Lower leg skin (tissue), 4 donors: Measurements from ENCODE around the gene KCNJ8. TPM values are rescaled to one million over a fixed set of nuclear protein-coding genes. Genes with fewer than 3 reads are reported as not detected.

Experiments used
- DNase-seq, 2 donors: peaks; one replicate each; pipeline ENCODE4 v3.0.0-alpha.2; 2019; ENCODE audit warnings: low spot score in 2 of 2
- H3K4me3 ChIP-seq: fragments of 200-600 bp; sonication (generic); 2 replicates; pipeline ENCODE4 v1.5.1; 2017; ENCODE audit warnings: mild to moderate bottlenecking, low read depth; ENCODE audit not compliant: poor library complexity, severe bottlenecking
- POLR2A ChIP-seq, 2 donors: fragments of 450-650 bp; IDR thresholded peaks; one replicate each; pipeline ENCODE4 v1.6.1; 2016 to 2017; ENCODE audit warnings: antibody characterized with exemption in 2 of 2, mild to moderate bottlenecking in 1 of 2, moderate library complexity in 1 of 2
- WGBS, 2 donors: methylation state at CpG; one replicate each; pipeline ENCODE4 v1.1.5; 2018; 5-methylcytosine and 5-hydroxymethylcytosine counted together
- intact Hi-C: fragments of 100-400 bp; cut with DNase I; formaldehyde crosslinking; loops from one replicate; pipeline ENCODE4 v1.15.0; 2023; ENCODE audit warnings: low total_unique reads
- total RNA-seq, 4 donors: library from RNA; depleted of rRNA; stranded (reverse); fragments of >200 nt; gene quantifications; one replicate each; pipeline ENCODE4 v1.1.0, GENCODE V29; 2016
- TF ChIP-seq, protein P1 (sequence below), 3 donors: fragments of 450-650 bp; IDR thresholded peaks; one replicate each; pipeline ENCODE4 v1.5.1; 2016; ENCODE audit warnings: antibody characterized with exemption in 3 of 3, mild to moderate bottlenecking in 3 of 3, moderate library complexity in 2 of 3

Gene KCNJ8
- total RNA-seq, 4 donors from 2014 or later: 2.2 to 9.1 (median 2.7) TPM

DNA sequence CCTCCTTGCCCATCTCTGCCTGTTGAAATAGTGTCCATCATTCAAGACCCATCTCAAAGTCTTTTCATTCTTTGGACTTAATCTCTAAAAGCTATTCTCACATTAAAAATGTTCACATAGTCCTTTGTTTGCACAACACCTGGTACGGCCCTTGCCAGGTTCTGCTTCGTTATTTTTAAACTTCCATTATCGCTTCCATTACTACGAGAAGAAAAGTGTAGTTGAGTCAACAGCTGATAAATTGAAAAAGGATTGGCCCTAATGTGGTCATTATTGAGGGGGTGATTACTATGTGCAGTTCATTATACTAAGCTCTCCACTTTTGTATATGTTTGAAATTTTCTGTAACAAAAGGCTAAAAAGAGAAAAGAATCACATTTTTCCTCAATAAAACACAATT lies 17.8 kb downstream of the KCNJ8 start:
- no peak for DNase-seq
- 92 to 94% methylated on average over 4 of the region's 4 CpGs for WGBS, 2 donors
- H3K4me3 ChIP-seq: no peak overlapping the region
- TF ChIP-seq, protein P1, sequence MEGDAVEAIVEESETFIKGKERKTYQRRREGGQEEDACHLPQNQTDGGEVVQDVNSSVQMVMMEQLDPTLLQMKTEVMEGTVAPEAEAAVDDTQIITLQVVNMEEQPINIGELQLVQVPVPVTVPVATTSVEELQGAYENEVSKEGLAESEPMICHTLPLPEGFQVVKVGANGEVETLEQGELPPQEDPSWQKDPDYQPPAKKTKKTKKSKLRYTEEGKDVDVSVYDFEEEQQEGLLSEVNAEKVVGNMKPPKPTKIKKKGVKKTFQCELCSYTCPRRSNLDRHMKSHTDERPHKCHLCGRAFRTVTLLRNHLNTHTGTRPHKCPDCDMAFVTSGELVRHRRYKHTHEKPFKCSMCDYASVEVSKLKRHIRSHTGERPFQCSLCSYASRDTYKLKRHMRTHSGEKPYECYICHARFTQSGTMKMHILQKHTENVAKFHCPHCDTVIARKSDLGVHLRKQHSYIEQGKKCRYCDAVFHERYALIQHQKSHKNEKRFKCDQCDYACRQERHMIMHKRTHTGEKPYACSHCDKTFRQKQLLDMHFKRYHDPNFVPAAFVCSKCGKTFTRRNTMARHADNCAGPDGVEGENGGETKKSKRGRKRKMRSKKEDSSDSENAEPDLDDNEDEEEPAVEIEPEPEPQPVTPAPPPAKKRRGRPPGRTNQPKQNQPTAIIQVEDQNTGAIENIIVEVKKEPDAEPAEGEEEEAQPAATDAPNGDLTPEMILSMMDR (IDR thresholded peaks at IDR 0.05): no peak
- no peak for TF ChIP-seq POLR2A (IDR thresholded peaks at IDR 0.05)
- intact Hi-C loops: no loop called here

DNA sequence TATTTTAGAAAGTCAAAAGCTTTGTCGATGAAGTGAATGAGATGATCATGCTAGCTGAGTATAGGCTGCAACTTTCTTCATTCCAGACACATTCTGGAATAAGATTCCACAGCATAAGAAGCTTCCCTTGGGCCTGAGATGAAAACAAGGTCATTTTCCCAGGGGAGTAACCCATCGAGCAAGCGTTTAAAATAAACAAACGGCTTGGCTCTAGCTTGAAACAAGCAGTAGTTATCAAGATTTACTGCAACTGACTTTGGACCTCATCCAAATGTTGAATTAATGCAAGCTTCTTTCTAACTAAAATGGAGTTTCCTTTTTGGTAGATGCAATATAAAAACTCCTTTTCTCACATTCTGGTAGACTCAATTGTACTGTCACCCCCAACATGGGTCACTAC lies 23.0 kb downstream of the KCNJ8 start:
- 14 to 15% methylated on average over 4 of the region's 4 CpGs for WGBS, 2 donors
- intact Hi-C loops: no loop called here
- H3K4me3 ChIP-seq: no peak overlapping the region
- TF ChIP-seq, protein P1 (IDR thresholded peaks at IDR 0.05): no peak
- DNase-seq: no peak

DNA sequence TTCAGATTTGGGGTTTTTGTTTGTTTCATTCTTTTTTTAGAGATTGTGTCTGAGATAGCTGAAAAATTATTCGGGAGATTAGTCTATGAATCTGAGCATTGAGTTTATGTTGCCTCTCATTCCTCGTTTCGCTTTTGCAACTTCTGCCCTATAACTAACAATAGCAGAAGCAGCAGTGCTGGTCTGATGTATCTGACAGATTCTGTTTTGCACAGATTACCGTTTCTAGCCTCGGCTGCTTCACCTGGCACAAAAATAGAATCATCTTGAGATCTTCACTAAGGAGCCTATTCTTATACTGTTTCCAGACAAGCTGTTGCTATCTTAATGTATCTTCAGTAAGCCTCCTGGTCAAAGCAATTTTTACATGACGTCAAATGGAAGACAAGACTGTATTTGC lies 29.2 kb downstream of the KCNJ8 start:
- no peak for DNase-seq
- intact Hi-C loops: no loop called here
- H3K4me3 ChIP-seq: no peak overlapping the region
- no peak for TF ChIP-seq POLR2A (IDR thresholded peaks at IDR 0.05)
- TF ChIP-seq, protein P1 (IDR thresholded peaks at IDR 0.05): no peak
- WGBS, 2 donors: 83 to 86% methylated on average over 6 of the region's 6 CpGs

DNA sequence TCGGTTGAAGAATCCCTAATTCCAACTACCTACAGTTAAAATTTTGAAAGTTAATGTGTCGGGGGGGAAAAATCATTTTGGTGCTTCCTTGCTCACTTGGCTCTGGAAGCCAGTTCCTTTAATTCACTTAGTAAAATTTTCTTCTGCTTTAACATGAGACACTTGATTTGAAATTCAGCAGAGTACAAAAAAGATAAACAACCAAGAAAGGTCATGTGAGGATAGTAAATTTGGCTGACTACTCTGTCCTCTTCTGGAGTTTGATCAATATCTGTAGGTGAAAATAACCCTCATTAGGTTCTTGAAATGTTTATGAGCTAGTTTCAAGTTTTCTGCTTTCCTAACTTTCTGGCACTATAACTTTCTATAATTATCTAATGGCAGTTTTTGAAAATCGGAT lies 43.4 kb downstream of the KCNJ8 start:
- TF ChIP-seq, protein P1 (IDR thresholded peaks at IDR 0.05): no peak
- TF ChIP-seq POLR2A (IDR thresholded peaks at IDR 0.05): no peak
- H3K4me3 ChIP-seq: no peak overlapping the region
- intact Hi-C loops: no loop called here
- no peak for DNase-seq
- WGBS, 2 donors: 54 to 62% methylated on average over 3 of the region's 3 CpGs

DNA sequence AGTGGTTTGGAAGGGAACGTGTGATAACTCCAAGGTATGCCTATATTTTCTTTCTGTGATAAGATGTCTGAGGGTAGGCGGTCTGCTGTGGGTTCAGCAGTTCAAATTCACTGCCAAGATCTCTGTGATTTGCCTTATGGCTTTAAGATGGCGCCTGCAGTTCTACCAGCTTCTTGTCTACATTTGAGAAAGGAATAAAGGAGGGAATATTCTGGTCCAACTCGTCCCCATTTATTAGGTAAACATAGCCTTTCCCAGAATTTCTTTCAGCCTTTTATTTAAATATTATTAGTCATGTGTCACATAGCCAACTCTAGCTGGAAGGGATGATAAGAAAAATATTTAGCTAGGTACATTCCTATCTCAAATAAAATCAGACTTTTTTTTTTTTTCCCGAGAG lies 48.8 kb downstream of the KCNJ8 start:
- TF ChIP-seq, protein P1 (IDR thresholded peaks at IDR 0.05): no peak
- TF ChIP-seq POLR2A (IDR thresholded peaks at IDR 0.05): no peak
- intact Hi-C loops: no loop called here
- DNase-seq: no peak
- 51 to 52% methylated on average over 5 of the region's 5 CpGs for WGBS, 2 donors
- H3K4me3 ChIP-seq: no peak overlapping the region

DNA sequence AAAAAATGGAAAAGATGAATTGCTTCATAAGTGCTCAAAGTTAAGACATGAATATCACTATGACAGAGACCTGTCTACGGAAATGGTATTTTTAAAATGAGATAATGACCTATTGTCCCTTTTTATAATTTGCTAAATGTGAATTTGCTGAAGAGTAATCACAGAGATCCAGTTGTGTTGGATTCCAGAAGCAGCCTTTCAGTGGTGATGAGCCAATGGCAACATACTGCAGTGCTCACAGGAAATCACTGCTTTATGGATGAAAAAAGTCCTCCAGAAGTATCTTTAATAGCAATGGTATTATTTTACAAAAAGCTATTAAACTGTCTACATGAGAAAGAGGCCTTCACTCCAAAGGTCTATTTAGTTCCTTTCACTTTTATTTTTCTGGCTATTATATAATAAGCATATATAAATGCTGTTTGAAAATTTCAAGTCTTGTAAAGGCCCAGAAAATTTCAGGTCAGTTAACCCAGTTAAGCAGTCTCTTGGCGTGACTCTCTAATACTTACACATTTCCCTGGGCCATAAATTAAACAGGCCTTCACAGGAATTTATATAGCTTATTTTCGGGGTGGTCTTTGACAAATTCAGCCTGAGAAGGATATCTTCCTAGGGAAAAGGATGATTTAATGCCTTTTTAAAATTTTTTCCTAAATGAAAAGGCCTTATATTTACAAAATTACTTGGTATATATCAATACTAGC lies 55.4 kb downstream of the KCNJ8 start:
- intact Hi-C loops: no loop called here
- H3K4me3 ChIP-seq: no peak overlapping the region
- no peak for DNase-seq
- WGBS, 2 donors: 76 to 78% methylated on average over 3 of the region's 3 CpGs
- no peak for TF ChIP-seq POLR2A (IDR thresholded peaks at IDR 0.05)
